Measurements from ENCODE around the gene HOMER3. TPM values are rescaled to one million over a fixed set of nuclear protein-coding genes. Genes with fewer than 3 reads are reported as not detected.

HOMER3 gene
- total and polyA plus RNA-seq, 2 donors (not counting 3 experiments of a cell fraction or from before 2014, with no cell fraction given) = 139 to 184 TPM

GRCh38 chr19:18900700-18901481 is 40.1 kb downstream of the HOMER3 start:
- Histone ChIP-seq H3K9me1 (replicated peaks; ENCODE audit: control insufficient read depth, extremely low read depth, insufficient read depth, low read length) (no peaks in the 10 kb centered on the region), H3K36me3 (ENCODE audit: control insufficient read depth in 2 of 2, extremely low read depth in 1 of 2, insufficient read depth in 2 of 2, low read length in 2 of 2) (peaks cover 0 to 31% of the 10 kb centered on the region in 2 experiments), H3K27ac (ENCODE audit: insufficient read depth, low read depth, low read length) (no peak overlapping the region), H3K9ac (replicated peaks; ENCODE audit: extremely low read depth, insufficient read depth, low read length) (no peak overlapping the region), H2AFZ (ENCODE audit: low read depth, low read length) (no peak overlapping the region), H4K20me1 (replicated peaks; ENCODE audit: control insufficient read depth, extremely low read depth, insufficient read depth, low read length) (no peaks in the 10 kb centered on the region), H3K4me2 (ENCODE audit: insufficient read depth, low read length) (no peak overlapping the region), H3K4me1 (ENCODE audit: control insufficient read depth, extremely low read depth, insufficient read depth, low read length) (no peaks in the 10 kb centered on the region), H3K79me2 (ENCODE audit: control insufficient read depth, insufficient read depth, low read length) (no peaks in the 10 kb centered on the region), H3K9me3 (replicated peaks; ENCODE audit: control insufficient read depth, insufficient read depth, low read length) (no peaks in the 10 kb centered on the region), H3K4me3 (replicated peaks in 1 of 3; ENCODE audit: insufficient read depth in 1 of 3, low read depth in 1 of 3, low read length in 3 of 3) (no peak overlapping the region), H3K27me3 (ENCODE audit: control insufficient read depth in 2 of 2, insufficient read depth in 2 of 2, low read length in 2 of 2) (no peaks in the 10 kb centered on the region)
- BruUV-seq (replicated peaks) = no TSS peak
- FAIRE-seq (no peak), DNase-seq (ENCODE audit: low read depth, low spot score) (no peak)
- ChIA-PET POLR2A (no interaction called here), CTCF (no interaction called here)
- TF ChIP-seq POLR2A (IDR thresholded peaks at IDR 0.05; ENCODE audit: low read depth, low read length) (no peak), CTCF (IDR thresholded peaks at IDR 0.05; ENCODE audit: extremely low read depth in 1 of 2, insufficient read depth in 1 of 2, low read depth in 1 of 2, low read length in 2 of 2) (no peak), GATA2 (IDR thresholded peaks at IDR 0.05; ENCODE audit: insufficient read depth, insufficient read length, low read depth, low read length) (no peak), JUN (IDR thresholded peaks at IDR 0.05; ENCODE audit: borderline replicate concordance, insufficient read depth, insufficient read length, low read depth) (no peak), EZH2 (IDR thresholded peaks at IDR 0.05; ENCODE audit: borderline replicate concordance, low read depth, low read length, severe bottlenecking) (no peak), POLR2AphosphoS5 (IDR thresholded peaks at IDR 0.05; ENCODE audit: insufficient read depth, low read depth, low read length) (no peak), MYC (IDR thresholded peaks at IDR 0.05; ENCODE audit: low read depth, low read length) (no peak), FOS (IDR thresholded peaks at IDR 0.05; ENCODE audit: borderline replicate concordance, insufficient read depth, low read length) (no peak), MAX (IDR thresholded peaks at IDR 0.05; ENCODE audit: insufficient read depth, insufficient read length) (no peak)
- dilution Hi-C loops (cut with MboI; ENCODE audit: extremely low pct_ligation_motif_present, low sequenced_read_pairs) = no loop called here
- intact Hi-C loops (cut with micrococcal nuclease) = no loop called here

Measured in endothelial cell of umbilical vein (primary cell).